ENCODE data around the gene OR6C70.
"Not testable (repeated sequence)": the region's sequence is repeated elsewhere in the genome, so short reads cannot be mapped to it uniquely, and the experiment has no call there.

The OR6C70 gene

GRCh38 chr12:55495490-55495889 lies 25.6 kb upstream of the OR6C70 start:
- Histone ChIP-seq H3K27me3 (no peaks in the 10 kb centered on the region), H3K4me1 (no peaks in the 10 kb centered on the region), H3K4me3 (ENCODE audit: low read depth, low read length) (no peak overlapping the region), H3K9me3 (no peaks in the 10 kb centered on the region; the same call in 1 of the 2 replicates), H3K36me3 (no peaks in the 10 kb centered on the region)
- no peak for TF ChIP-seq CTCF (IDR thresholded peaks at IDR 0.05; ENCODE audit: low read depth, low read length)
- no peak for DNase-seq

GRCh38 chr12:55492078-55492477 lies 22.1 kb upstream of the OR6C70 start, which contains the start of gene OR6C68:
Gene OR6C68 (plus strand): TSS chr12:55492378. CDS start chr12:55492378, 0 bp downstream.
- TF ChIP-seq CTCF (IDR thresholded peaks at IDR 0.05; ENCODE audit: low read depth, low read length) = no peak
- H3K9me3 ChIP-seq = no peaks in the 10 kb centered on the region; the same call in 1 of the 2 replicates
- H3K36me3 ChIP-seq = no peaks in the 10 kb centered on the region

GRCh38 chr12:55484284-55484683 lies 14.3 kb upstream of the OR6C70 start:
- not testable (repeated sequence) for H3K9me3 ChIP-seq; H3K36me3 ChIP-seq; H3K4me1 ChIP-seq; H3K27me3 ChIP-seq; H3K4me3 ChIP-seq (ENCODE audit: low read depth, low read length)
- DNase-seq = peak; percentile 18

More at GRCh38 chr12:55492078-55492477, 22.1 kb upstream of the OR6C70 start, which contains the start of gene OR6C68:
- Histone ChIP-seq H3K4me1 (no peaks in the 10 kb centered on the region), H3K27me3 (no peaks in the 10 kb centered on the region), H3K4me3 (ENCODE audit: low read depth, low read length) (no peak within 1 kb of the TSS)
- no peak for DNase-seq

GRCh38 chr12:55479136-55479535 lies 9.2 kb upstream of the OR6C70 start:
- H3K4me1 ChIP-seq; H3K36me3 ChIP-seq; H3K9me3 ChIP-seq; H3K27me3 ChIP-seq; H3K4me3 ChIP-seq (ENCODE audit: low read depth, low read length); DNase-seq: not testable (repeated sequence)

GRCh38 chr12:55472264-55472663 lies 2.3 kb upstream of the OR6C70 start:
- DNase-seq = no peak
- H3K9me3 ChIP-seq = no peaks in the 10 kb centered on the region
- H3K36me3 ChIP-seq = no peaks in the 10 kb centered on the region
- H3K27me3 ChIP-seq = peaks cover 3% of the 10 kb centered on the region; the same call in 1 of the 2 replicates
- no peak overlapping the region for H3K4me3 ChIP-seq (ENCODE audit: low read depth, low read length)
- H3K4me1 ChIP-seq = no peaks in the 10 kb centered on the region
- no peak for TF ChIP-seq CTCF (IDR thresholded peaks at IDR 0.05; ENCODE audit: low read depth, low read length)

GRCh38 chr12:55469291-55469690 lies 647 bp downstream of the OR6C70 start:
- no peaks in the 10 kb centered on the region for H3K9me3 ChIP-seq
- no peaks in the 10 kb centered on the region for H3K4me1 ChIP-seq

GRCh38 chr12:55467836-55468235 lies 2.1 kb downstream of the OR6C70 start:
- no peaks in the 10 kb centered on the region for H3K36me3 ChIP-seq
- DNase-seq = no peak
- H3K4me3 ChIP-seq (ENCODE audit: low read depth, low read length) = no peak overlapping the region
- no peak for TF ChIP-seq CTCF (IDR thresholded peaks at IDR 0.05; ENCODE audit: low read depth, low read length)
- no peaks in the 10 kb centered on the region for H3K4me1 ChIP-seq
- H3K27me3 ChIP-seq = peaks cover 3% of the 10 kb centered on the region; the same call in 1 of the 2 replicates
- H3K9me3 ChIP-seq = no peaks in the 10 kb centered on the region

More at GRCh38 chr12:55469291-55469690, 647 bp downstream of the OR6C70 start:
- Histone ChIP-seq H3K27me3 (peaks cover 3% of the 10 kb centered on the region; the same call in 1 of the 2 replicates), H3K4me3 (ENCODE audit: low read depth, low read length) (no peak overlapping the region), H3K36me3 (no peaks in the 10 kb centered on the region)
- no peak for DNase-seq
- TF ChIP-seq CTCF (IDR thresholded peaks at IDR 0.05; ENCODE audit: low read depth, low read length) = no peak

- DNase-seq; H3K4me3 ChIP-seq (ENCODE audit: low read depth, low read length); H3K27me3 ChIP-seq; H3K36me3 ChIP-seq; H3K4me1 ChIP-seq; H3K9me3 ChIP-seq: not testable (repeated sequence)
These were observed 5.0 kb downstream of the OR6C70 start for GRCh38 chr12:55464926-55465325.

Measured in BE2C (cell line).